Lower leg skin (tissue), 4 donors: ENCODE data around the gene ASH1L. TPM values are rescaled to one million over a fixed set of nuclear protein-coding genes. Genes with fewer than 3 reads are reported as not detected.

Source experiments
- DNase-seq, 2 donors: peaks; one replicate each; pipeline ENCODE4 v3.0.0-alpha.2; 2019; ENCODE audit warnings: low spot score in 2 of 2
- H3K4me3 ChIP-seq: fragments of 200-600 bp; sonication (generic); 2 replicates; pipeline ENCODE4 v1.5.1; 2017; ENCODE audit warnings: mild to moderate bottlenecking, low read depth; ENCODE audit not compliant: poor library complexity, severe bottlenecking
- POLR2A ChIP-seq, 2 donors: fragments of 450-650 bp; IDR thresholded peaks; one replicate each; pipeline ENCODE4 v1.6.1; 2016 to 2017; ENCODE audit warnings: antibody characterized with exemption in 2 of 2, mild to moderate bottlenecking in 1 of 2, moderate library complexity in 1 of 2
- WGBS, 2 donors: methylation state at CpG; one replicate each; pipeline ENCODE4 v1.1.5; 2018; 5-methylcytosine and 5-hydroxymethylcytosine counted together
- intact Hi-C: fragments of 100-400 bp; cut with DNase I; formaldehyde crosslinking; loops from one replicate; pipeline ENCODE4 v1.15.0; 2023; ENCODE audit warnings: low total_unique reads
- total RNA-seq, 4 donors: library from RNA; depleted of rRNA; stranded (reverse); fragments of >200 nt; gene quantifications; one replicate each; pipeline ENCODE4 v1.1.0, GENCODE V29; 2016
- TF ChIP-seq, protein P1 (sequence below), 3 donors: fragments of 450-650 bp; IDR thresholded peaks; one replicate each; pipeline ENCODE4 v1.5.1; 2016; ENCODE audit warnings: antibody characterized with exemption in 3 of 3, mild to moderate bottlenecking in 3 of 3, moderate library complexity in 2 of 3

ASH1L gene
- total RNA-seq, 4 donors from 2014 or later, result 40.6 to 59.4 (median 49.9) TPM

DNA sequence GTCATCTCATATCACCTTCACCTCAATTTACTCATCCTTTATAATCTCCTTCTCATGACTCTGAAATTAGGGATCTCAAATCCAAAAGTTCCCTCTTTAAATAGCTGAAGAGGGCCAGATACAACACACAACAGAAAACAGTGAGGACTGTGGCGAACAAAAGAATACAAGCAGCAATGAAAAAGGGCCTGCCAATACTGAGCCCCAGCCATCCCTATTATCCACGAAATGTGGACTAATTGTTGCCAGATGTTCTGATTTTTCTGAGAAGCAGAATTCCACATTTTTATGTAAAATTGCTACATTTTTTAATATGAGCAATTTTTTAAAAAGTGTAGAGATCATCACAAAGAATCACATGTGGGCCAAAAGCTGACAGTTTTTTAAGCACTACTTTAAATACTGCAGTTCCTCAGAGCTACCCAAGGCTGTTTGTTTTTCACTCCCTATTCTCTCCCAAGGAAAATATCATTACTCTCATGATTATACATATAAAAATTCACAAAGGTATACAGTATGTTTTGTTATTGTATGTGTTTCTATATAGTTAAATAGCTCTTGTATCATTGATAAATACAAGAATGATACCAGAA lies 90.0 kb downstream of the ASH1L start:
- intact Hi-C loops, result no loop called here
- no peak overlapping the region for H3K4me3 ChIP-seq
- no peak for DNase-seq
- WGBS, 2 donors, result 53 to 64% methylated on average over 2 of the region's 2 CpGs
- TF ChIP-seq, protein P1, sequence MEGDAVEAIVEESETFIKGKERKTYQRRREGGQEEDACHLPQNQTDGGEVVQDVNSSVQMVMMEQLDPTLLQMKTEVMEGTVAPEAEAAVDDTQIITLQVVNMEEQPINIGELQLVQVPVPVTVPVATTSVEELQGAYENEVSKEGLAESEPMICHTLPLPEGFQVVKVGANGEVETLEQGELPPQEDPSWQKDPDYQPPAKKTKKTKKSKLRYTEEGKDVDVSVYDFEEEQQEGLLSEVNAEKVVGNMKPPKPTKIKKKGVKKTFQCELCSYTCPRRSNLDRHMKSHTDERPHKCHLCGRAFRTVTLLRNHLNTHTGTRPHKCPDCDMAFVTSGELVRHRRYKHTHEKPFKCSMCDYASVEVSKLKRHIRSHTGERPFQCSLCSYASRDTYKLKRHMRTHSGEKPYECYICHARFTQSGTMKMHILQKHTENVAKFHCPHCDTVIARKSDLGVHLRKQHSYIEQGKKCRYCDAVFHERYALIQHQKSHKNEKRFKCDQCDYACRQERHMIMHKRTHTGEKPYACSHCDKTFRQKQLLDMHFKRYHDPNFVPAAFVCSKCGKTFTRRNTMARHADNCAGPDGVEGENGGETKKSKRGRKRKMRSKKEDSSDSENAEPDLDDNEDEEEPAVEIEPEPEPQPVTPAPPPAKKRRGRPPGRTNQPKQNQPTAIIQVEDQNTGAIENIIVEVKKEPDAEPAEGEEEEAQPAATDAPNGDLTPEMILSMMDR (IDR thresholded peaks at IDR 0.05), result no peak
- TF ChIP-seq POLR2A (IDR thresholded peaks at IDR 0.05), result no peak

DNA sequence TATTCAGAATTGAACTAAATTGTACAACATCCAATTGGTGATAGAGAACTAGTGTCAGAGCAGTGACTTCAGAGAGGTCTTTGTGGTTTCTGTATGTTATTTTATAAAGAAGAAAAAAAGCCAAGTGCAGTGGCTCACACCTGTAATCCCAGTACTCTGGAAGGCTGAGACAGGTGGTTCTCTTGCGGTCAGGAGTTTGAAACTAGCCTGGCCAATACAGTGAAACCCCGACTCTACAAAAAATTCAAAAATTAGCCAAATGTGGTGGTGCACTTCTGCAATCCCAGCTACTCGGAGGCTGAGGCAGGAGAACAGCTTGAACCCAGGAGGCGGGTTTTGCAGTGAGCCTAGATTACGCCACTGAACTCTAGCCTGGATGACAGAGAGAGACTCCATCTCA lies 90.7 kb downstream of the ASH1L start:
- no peak overlapping the region for H3K4me3 ChIP-seq
- WGBS, 2 donors, result 94 to 96% methylated on average over 5 of the region's 5 CpGs
- no peak for DNase-seq
- TF ChIP-seq POLR2A (IDR thresholded peaks at IDR 0.05), result no peak
- TF ChIP-seq, protein P1 (IDR thresholded peaks at IDR 0.05), result no peak
- intact Hi-C loops, result no loop called here

DNA sequence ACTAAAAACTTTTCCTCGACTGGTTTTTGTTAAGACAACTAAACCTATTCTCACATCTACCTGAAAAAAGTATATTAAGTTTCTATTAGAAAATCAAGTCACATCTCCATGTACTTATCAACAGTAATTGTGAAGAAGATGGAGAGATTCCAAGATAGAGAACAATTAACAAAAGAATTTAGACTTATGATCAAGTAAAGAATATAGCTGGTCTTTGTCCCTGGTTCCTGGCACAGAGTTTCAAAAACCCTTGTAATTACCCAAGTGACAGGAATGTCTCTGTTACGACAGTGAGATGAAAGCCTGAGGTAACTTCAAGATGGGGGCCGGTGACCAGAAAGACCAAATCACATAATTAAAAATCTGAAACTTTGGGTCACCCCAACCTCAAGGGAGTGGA lies 91.6 kb downstream of the ASH1L start:
- H3K4me3 ChIP-seq, result no peak overlapping the region
- intact Hi-C loops, result no loop called here
- TF ChIP-seq, protein P1 (IDR thresholded peaks at IDR 0.05), result no peak
- no peak for TF ChIP-seq POLR2A (IDR thresholded peaks at IDR 0.05)
- 82 to 85% methylated on average over 3 of the region's 3 CpGs for WGBS, 2 donors
- no peak for DNase-seq

DNA sequence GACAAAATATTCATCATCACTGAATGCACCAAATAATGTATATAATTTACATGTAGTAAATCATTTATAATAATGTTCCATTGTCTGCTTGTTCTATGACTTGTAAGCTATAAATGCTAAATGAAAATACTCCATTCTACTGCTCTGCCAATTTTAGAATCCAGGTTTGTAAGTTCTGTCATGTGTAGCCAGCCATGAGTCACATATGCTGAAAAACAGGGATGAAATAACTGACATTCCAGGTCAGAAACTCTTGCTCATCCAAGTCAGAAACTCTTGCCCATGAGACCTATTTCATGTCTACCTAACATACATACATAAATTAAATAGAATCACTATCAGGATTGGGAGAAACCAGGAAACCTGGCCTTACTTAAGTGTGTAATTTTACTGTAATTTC lies 95.6 kb downstream of the ASH1L start:
- no peak for DNase-seq
- no peak overlapping the region for H3K4me3 ChIP-seq
- no peak for TF ChIP-seq POLR2A (IDR thresholded peaks at IDR 0.05)
- TF ChIP-seq, protein P1 (IDR thresholded peaks at IDR 0.05), result no peak
- intact Hi-C loops, result no loop called here

DNA sequence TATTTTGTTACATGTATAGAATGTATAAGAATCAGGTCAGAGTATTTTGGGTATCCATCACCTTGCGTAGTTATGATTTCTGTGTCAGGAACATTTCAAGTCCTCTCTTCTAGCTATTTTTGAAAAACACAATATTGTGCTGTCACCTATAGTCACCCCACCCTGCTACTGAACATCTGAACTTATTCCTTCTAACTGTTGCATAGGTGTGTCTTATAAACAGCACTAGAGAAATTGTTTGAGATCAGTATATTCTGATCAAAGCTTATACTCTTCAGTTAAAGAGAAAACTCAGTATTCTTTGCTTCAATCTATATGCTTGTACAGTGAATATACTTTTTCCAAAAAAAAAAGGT lies 96.0 kb downstream of the ASH1L start:
- intact Hi-C loops, result no loop called here
- DNase-seq, result no peak
- WGBS, 2 donors, result 97 to 98% methylated on average over 1 of the region's 1 CpG
- TF ChIP-seq POLR2A (IDR thresholded peaks at IDR 0.05), result no peak
- TF ChIP-seq, protein P1 (IDR thresholded peaks at IDR 0.05), result no peak
- H3K4me3 ChIP-seq, result no peak overlapping the region
